HepG2 (cell line): ENCODE measurements around the gene RUSC1. TPM values are rescaled to one million over a fixed set of nuclear protein-coding genes. Genes with fewer than 3 reads are reported as not detected.

ENCODE experiments used
- DZIP1 ChIP-seq: sonication (generic); formaldehyde crosslinking; IDR thresholded peaks from 2 replicates; pipeline ENCODE4 v1.5.0; 2020; ENCODE audit warnings: mild to moderate bottlenecking, missing genetic modification reagents
- FOXM1 ChIP-seq: sonication (generic); formaldehyde crosslinking; IDR thresholded peaks from 2 replicates; pipeline ENCODE4 v1.5.0; 2020; ENCODE audit warnings: missing genetic modification reagents
- HDAC1 ChIP-seq: sonication (generic); formaldehyde crosslinking; IDR thresholded peaks from 2 replicates; pipeline ENCODE4 v1.5.1; 2020; ENCODE audit warnings: mild to moderate bottlenecking, missing genetic modification reagents
- MTA1 ChIP-seq: sonication (generic); formaldehyde crosslinking; IDR thresholded peaks from 2 replicates; pipeline ENCODE4 v1.4.0; 2020; ENCODE audit warnings: missing genetic modification reagents, mild to moderate bottlenecking, borderline replicate concordance
- NR2C2 ChIP-seq: sonication (generic); formaldehyde crosslinking; IDR thresholded peaks from 2 replicates; pipeline ENCODE4 v1.4.0; 2020; ENCODE audit warnings: missing genetic modification reagents, mild to moderate bottlenecking, moderate library complexity, borderline replicate concordance
- PHF21A ChIP-seq: sonication (generic); formaldehyde crosslinking; IDR thresholded peaks from 2 replicates; pipeline ENCODE4 v1.5.0; 2020; ENCODE audit warnings: mild to moderate bottlenecking, missing genetic modification reagents
- PITX1 ChIP-seq: sonication (generic); formaldehyde crosslinking; IDR thresholded peaks from 2 replicates; pipeline ENCODE4 v1.5.1; 2020; ENCODE audit warnings: mild to moderate bottlenecking, missing genetic modification reagents
- POLR2AphosphoS2 ChIP-seq: IDR thresholded peaks from 2 replicates; pipeline ENCODE4 v1.6.1; 2011; ENCODE audit warnings: low read depth, low read length, improper control_type of control experiment
- RNF2 ChIP-seq: fragments of 450-650 bp; conservative IDR thresholded peaks from 2 replicates; pipeline ENCODE4 v1.6.1; 2016; ENCODE audit warnings: low read depth
- TGIF2 ChIP-seq: IDR thresholded peaks from 2 replicates; pipeline ENCODE4 v1.6.1; 2016; ENCODE audit warnings: control low read depth, missing compliant biosample characterization
- THRA ChIP-seq: sonication (generic); formaldehyde crosslinking; IDR thresholded peaks from 2 replicates; pipeline ENCODE4 v1.4.0; 2020; ENCODE audit warnings: missing genetic modification reagents, borderline replicate concordance
- TIGD3 ChIP-seq: sonication (generic); formaldehyde crosslinking; IDR thresholded peaks from 2 replicates; pipeline ENCODE4 v1.5.1; 2020; ENCODE audit warnings: mild to moderate bottlenecking, missing genetic modification reagents, borderline replicate concordance
- TRIM22 ChIP-seq: fragments of 450-650 bp; IDR thresholded peaks from 2 replicates; pipeline ENCODE4 v1.6.1; 2017
- ZBTB44 ChIP-seq: sonication (generic); formaldehyde crosslinking; IDR thresholded peaks from 2 replicates; pipeline ENCODE4 v1.4.0; 2020; ENCODE audit warnings: missing genetic modification reagents
- ZFY ChIP-seq: sonication (generic); formaldehyde crosslinking; IDR thresholded peaks from 2 replicates; pipeline ENCODE4 v1.4.0; 2020; ENCODE audit warnings: missing genetic modification reagents
- ZNF17 ChIP-seq: sonication (generic); formaldehyde crosslinking; IDR thresholded peaks from 2 replicates; pipeline ENCODE4 v1.5.0; 2020; ENCODE audit warnings: mild to moderate bottlenecking, missing genetic modification reagents
- ZNF652 ChIP-seq: IDR thresholded peaks from 2 replicates; pipeline ENCODE4 v1.6.1; 2016; ENCODE audit warnings: low read depth, borderline replicate concordance
- ZNF772 ChIP-seq: sonication (generic); formaldehyde crosslinking; IDR thresholded peaks from 2 replicates; pipeline ENCODE4 v1.5.0; 2020; ENCODE audit warnings: mild to moderate bottlenecking, missing genetic modification reagents
- polyA plus RNA-seq, 8 experiments: library from polyadenylated mRNA; depleted of rRNA in 3 of 8; stranded (reverse) in 7 of 8; unstranded in 1 of 8; fragments of >200 nt; fragmentation: Illumina TruSeq in 4 of 8; extraction: Trizol in 4 of 8; gene quantifications; 2 replicates each; pipeline versions ENCODE4 v1.2.1 to v1.2.3, GENCODE V29; 2011 to 2016; ENCODE audit warnings: low read depth in 4 of 8, missing spikeins in 1 of 8, mixed read lengths in 1 of 8; ENCODE audit not compliant: insufficient read depth in 1 of 8
- total RNA-seq, 5 experiments: library from RNA; depleted of rRNA; stranded (reverse); fragments of >200 nt; fragmentation: Illumina TruSeq; extraction: Trizol; gene quantifications; 2 replicates each; pipeline ENCODE4 v1.2.3, GENCODE V29; 2016; ENCODE audit warnings: low read depth in 1 of 5

The RUSC1 gene
- total and polyA plus RNA-seq, 2 of the 13 experiments (the other 11 are each of a cell fraction or from before 2014, with no cell fraction given), result 18.7 to 20.4 TPM

- no peak for TF ChIP-seq DZIP1 (CRISPR knock-in tag)
- TF ChIP-seq TIGD3, result 0 out of 2 replicates have a peak, but pooled peaks have one; percentile 65
- peak; percentile 22; the same call in 1 of the 2 replicates for TF ChIP-seq HDAC1 (CRISPR knock-in tag)
- no peak for TF ChIP-seq PITX1 (CRISPR knock-in tag)
- 0 out of 2 replicates have a peak, but pooled peaks have one; percentile 10 for TF ChIP-seq THRA (CRISPR knock-in tag)
- no peak for TF ChIP-seq ZNF772 (CRISPR knock-in tag)
- TF ChIP-seq MTA1 (CRISPR knock-in tag), result no peak
- TF ChIP-seq ZNF17 (CRISPR knock-in tag), result no peak
- no peak for TF ChIP-seq ZNF652 (CRISPR knock-in tag)
- peak; percentile 54 for TF ChIP-seq NR2C2 (CRISPR knock-in tag)
- no peak for TF ChIP-seq TRIM22
- no peak for TF ChIP-seq TGIF2 (CRISPR knock-in tag)
- TF ChIP-seq POLR2AphosphoS2, result no peak
- peak; percentile 76 for TF ChIP-seq PHF21A (CRISPR knock-in tag)
- no peak for TF ChIP-seq RNF2
- TF ChIP-seq ZBTB44 (CRISPR knock-in tag), result peak; percentile 27; the same call in 1 of the 2 replicates
- peak; percentile 63 for TF ChIP-seq ZFY
- TF ChIP-seq FOXM1 (CRISPR knock-in tag), result no peak
Observed at GRCh38 chr1:155277070-155277901, 43.4 kb upstream of the RUSC1 start, which contains the start of gene HCN3 (continued).
